ENCODE data around the gene FNDC11. TPM values are rescaled to one million over a fixed set of nuclear protein-coding genes. Genes with fewer than 3 reads are reported as not detected.

The FNDC11 gene
- total RNA-seq, 2 experiments from 2014 or later, result 0.41 to 3.0 TPM

DNA sequence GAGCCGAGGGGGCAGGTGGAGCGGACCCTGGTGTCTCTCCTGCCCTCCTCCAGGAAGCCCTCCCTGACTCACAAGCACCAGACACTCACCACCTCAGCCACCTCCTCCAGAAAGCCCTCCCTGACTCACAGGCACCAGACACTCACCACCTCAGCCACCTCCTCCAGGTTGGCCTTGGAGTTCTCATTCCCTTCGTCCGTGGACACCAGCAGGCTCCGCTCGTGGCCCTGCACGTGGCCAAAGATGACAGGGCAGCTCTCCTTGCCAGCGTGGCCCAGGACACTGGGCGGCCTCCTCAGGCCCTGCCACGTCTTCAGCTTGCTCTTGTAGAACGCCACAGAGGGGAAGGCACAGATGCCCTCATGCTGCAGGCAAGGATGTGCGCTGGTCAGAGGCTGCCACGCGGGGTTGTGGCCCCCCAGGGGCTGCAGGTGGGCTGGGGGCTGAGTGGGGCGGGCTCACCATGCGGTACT, 6.4 kb downstream of the FNDC11 start:
- CTCF ChIA-PET (ENCODE audit: unreplicated experiment), result no interaction called here
- Histone ChIP-seq H3K9me2 (ENCODE audit: insufficient read depth, low read length) (no peaks in the 10 kb centered on the region), H3K79me2 (ENCODE audit: insufficient read depth, low read depth, low read length) (no peaks in the 10 kb centered on the region), H3K4me3 (ENCODE audit: low read depth, low read length, poor library complexity, severe bottlenecking) (no peak overlapping the region), H3K36me3 (ENCODE audit: insufficient read depth, low read length) (no peaks in the 10 kb centered on the region), H4K20me1 (ENCODE audit: insufficient read depth, low read length) (no peaks in the 10 kb centered on the region), H2AFZ (ENCODE audit: low read length) (no peak overlapping the region), H3K4me1 (ENCODE audit: insufficient read depth, low read length, poor library complexity, severe bottlenecking) (no peaks in the 10 kb centered on the region), H3K27ac (ENCODE audit: low read depth, low read length, poor library complexity, severe bottlenecking) (no peak overlapping the region), H3K4me2 (ENCODE audit: low read length) (no peak overlapping the region), H3K9me3 (ENCODE audit: low read length) (no peaks in the 10 kb centered on the region)
- intact Hi-C loops (cut with micrococcal nuclease; ENCODE audit: unreplicated experiment), result no loop called here
- DNase-seq (ENCODE audit: low spot score), result no peak
- TF ChIP-seq, protein P1, sequence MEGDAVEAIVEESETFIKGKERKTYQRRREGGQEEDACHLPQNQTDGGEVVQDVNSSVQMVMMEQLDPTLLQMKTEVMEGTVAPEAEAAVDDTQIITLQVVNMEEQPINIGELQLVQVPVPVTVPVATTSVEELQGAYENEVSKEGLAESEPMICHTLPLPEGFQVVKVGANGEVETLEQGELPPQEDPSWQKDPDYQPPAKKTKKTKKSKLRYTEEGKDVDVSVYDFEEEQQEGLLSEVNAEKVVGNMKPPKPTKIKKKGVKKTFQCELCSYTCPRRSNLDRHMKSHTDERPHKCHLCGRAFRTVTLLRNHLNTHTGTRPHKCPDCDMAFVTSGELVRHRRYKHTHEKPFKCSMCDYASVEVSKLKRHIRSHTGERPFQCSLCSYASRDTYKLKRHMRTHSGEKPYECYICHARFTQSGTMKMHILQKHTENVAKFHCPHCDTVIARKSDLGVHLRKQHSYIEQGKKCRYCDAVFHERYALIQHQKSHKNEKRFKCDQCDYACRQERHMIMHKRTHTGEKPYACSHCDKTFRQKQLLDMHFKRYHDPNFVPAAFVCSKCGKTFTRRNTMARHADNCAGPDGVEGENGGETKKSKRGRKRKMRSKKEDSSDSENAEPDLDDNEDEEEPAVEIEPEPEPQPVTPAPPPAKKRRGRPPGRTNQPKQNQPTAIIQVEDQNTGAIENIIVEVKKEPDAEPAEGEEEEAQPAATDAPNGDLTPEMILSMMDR (conservative IDR thresholded peaks at IDR 0.05; ENCODE audit: low read length), result no peak
- no peak for TF ChIP-seq EZH2phosphoT487 (IDR thresholded peaks at IDR 0.05; ENCODE audit: borderline replicate concordance, low read depth, low read length)
- POLR2A ChIA-PET, result no interaction called here
- BruUV-seq (replicated peaks), result no TSS peak

DNA sequence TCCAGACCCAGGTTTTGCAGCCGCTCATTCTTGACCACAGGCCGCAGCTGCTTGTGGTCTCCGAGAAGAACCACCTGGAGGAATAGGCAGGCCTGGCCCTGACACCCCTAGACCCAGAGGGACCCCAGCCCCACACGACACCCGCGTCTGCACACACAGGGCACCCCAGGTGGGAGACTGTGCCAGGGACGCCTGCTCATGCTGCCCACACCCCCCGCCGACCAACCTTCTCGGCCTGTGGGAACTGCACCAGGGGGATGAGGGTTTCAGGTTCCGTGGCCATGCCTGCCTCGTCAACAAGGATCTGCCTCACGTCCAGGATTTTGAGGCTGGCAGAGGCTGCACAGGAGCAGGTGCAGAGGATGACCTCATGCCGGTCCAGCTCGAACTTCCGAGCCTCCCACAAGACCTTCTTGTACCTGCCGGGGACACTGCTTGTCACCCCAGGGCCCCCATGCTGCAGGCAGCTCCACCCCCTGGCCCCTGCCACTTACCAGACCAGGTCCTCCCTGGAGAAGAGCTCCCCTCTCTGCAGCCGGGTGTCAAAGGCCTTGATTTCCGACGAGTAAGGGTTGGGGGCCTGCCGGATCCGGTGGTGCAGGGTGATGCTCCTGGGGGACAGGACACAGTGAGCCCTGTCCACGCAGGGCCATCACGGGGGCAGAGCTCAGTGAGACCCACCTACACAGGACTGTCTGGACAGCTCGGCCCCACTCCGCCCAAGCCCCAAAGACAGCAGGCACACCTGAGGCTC, 7.1 kb downstream of the FNDC11 start:
- intact Hi-C loops (cut with micrococcal nuclease; ENCODE audit: unreplicated experiment), result no loop called here
- no peak for DNase-seq (ENCODE audit: low spot score)
- H2AFZ ChIP-seq (ENCODE audit: low read length), result no peak overlapping the region
- ChIA-PET POLR2A (no interaction called here), CTCF (ENCODE audit: unreplicated experiment) (no interaction called here)
- no peak overlapping the region for H3K4me2 ChIP-seq (ENCODE audit: low read length)
- H3K4me1 ChIP-seq (ENCODE audit: insufficient read depth, low read length, poor library complexity, severe bottlenecking), result no peaks in the 10 kb centered on the region
- H3K27ac ChIP-seq (ENCODE audit: low read depth, low read length, poor library complexity, severe bottlenecking), result no peak overlapping the region
- no peaks in the 10 kb centered on the region for H3K9me3 ChIP-seq (ENCODE audit: low read length)
- no peaks in the 10 kb centered on the region for H3K79me2 ChIP-seq (ENCODE audit: insufficient read depth, low read depth, low read length)
- TF ChIP-seq, protein P1 (conservative IDR thresholded peaks at IDR 0.05; ENCODE audit: low read length), result no peak
- TF ChIP-seq EZH2phosphoT487 (IDR thresholded peaks at IDR 0.05; ENCODE audit: borderline replicate concordance, low read depth, low read length), result no peak
- no peaks in the 10 kb centered on the region for H4K20me1 ChIP-seq (ENCODE audit: insufficient read depth, low read length)
- no peaks in the 10 kb centered on the region for H3K9me2 ChIP-seq (ENCODE audit: insufficient read depth, low read length)
- no peaks in the 10 kb centered on the region for H3K36me3 ChIP-seq (ENCODE audit: insufficient read depth, low read length)
- BruUV-seq (replicated peaks), result no TSS peak
- no peak overlapping the region for H3K4me3 ChIP-seq (ENCODE audit: low read depth, low read length, poor library complexity, severe bottlenecking)

DNA sequence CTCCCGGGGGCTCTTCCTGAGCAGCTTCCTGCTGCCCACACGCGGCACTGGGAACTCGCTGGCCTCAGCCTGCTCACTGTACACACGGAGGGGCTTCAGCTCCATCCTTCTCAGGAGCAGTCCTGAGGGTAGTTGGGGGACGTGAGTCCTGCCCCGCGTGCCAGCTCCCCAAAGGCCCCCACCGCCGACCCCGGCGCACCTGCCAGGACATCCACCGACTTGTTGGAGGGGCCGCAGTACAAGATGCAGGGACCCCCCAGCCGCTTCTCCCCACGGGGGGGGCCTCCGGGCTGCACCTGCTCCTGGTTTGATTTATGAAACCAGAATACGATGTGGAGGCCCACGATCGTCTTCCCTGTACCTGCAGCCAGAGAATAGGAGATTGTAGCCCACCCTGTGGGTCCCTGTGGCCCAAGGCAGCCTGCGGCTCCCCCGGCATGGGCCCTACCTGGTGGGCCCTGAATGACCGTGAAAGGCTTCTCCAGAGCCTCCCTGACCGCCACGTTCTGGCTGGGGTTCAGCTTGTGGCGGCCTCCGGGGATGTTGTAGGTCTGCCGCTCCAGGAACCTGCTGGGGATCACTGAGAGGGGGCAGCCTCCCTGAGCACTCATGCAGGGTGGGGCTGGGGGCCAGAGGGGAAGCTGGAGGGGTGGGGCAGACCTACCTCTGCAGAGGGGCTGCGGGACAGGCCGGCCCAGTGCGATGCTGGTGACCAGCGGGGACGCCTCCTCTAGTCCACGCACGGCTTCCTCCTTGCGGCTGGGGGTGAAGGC, 7.9 kb downstream of the FNDC11 start:
- POLR2A ChIA-PET, result no interaction called here
- no peaks in the 10 kb centered on the region for H3K36me3 ChIP-seq (ENCODE audit: insufficient read depth, low read length)
- no peak for TF ChIP-seq EZH2phosphoT487 (IDR thresholded peaks at IDR 0.05; ENCODE audit: borderline replicate concordance, low read depth, low read length)
- TF ChIP-seq, protein P1 (conservative IDR thresholded peaks at IDR 0.05; ENCODE audit: low read length), result no peak
- CTCF ChIA-PET (ENCODE audit: unreplicated experiment), result no interaction called here
- no TSS peak for BruUV-seq (replicated peaks)
- H3K79me2 ChIP-seq (ENCODE audit: insufficient read depth, low read depth, low read length), result no peaks in the 10 kb centered on the region
- no peak overlapping the region for H3K4me3 ChIP-seq (ENCODE audit: low read depth, low read length, poor library complexity, severe bottlenecking)
- no peaks in the 10 kb centered on the region for H4K20me1 ChIP-seq (ENCODE audit: insufficient read depth, low read length)
- no peak for DNase-seq (ENCODE audit: low spot score)
- H3K27ac ChIP-seq (ENCODE audit: low read depth, low read length, poor library complexity, severe bottlenecking), result no peak overlapping the region
- intact Hi-C loops (cut with micrococcal nuclease; ENCODE audit: unreplicated experiment), result no loop called here
- no peak overlapping the region for H3K4me2 ChIP-seq (ENCODE audit: low read length)
- H2AFZ ChIP-seq (ENCODE audit: low read length), result no peak overlapping the region
- H3K9me3 ChIP-seq (ENCODE audit: low read length), result no peaks in the 10 kb centered on the region
- no peaks in the 10 kb centered on the region for H3K4me1 ChIP-seq (ENCODE audit: insufficient read depth, low read length, poor library complexity, severe bottlenecking)
- H3K9me2 ChIP-seq (ENCODE audit: insufficient read depth, low read length), result no peaks in the 10 kb centered on the region
